ENCODE data around the gene FASTK.

Gene FASTK

GRCh38 chr7:151061213-151062110, 19.1 kb downstream of the FASTK start (continued):
- TF ChIP-seq TSHZ2 (CRISPR knock-in tag; IDR thresholded peaks at IDR 0.05) (no peak), BACH2 (CRISPR knock-in tag; IDR thresholded peaks at IDR 0.05; ENCODE audit: borderline replicate concordance) (no peak), ISL1 (CRISPR knock-in tag; IDR thresholded peaks at IDR 0.05) (no peak), CREB5 (CRISPR knock-in tag; IDR thresholded peaks at IDR 0.05; ENCODE audit: low read depth) (no peak), RARB (CRISPR knock-in tag; IDR thresholded peaks at IDR 0.05) (no peak), GLIS3 (CRISPR knock-in tag; IDR thresholded peaks at IDR 0.05) (no peak), CSRNP3 (CRISPR knock-in tag; IDR thresholded peaks at IDR 0.05) (no peak), PPARA (CRISPR knock-in tag; IDR thresholded peaks at IDR 0.05; ENCODE audit: borderline replicate concordance) (no peak)

GRCh38 chr7:151060416-151061212, 20.0 kb downstream of the FASTK start:
- TF ChIP-seq PATZ1 (CRISPR knock-in tag; IDR thresholded peaks at IDR 0.05; ENCODE audit: borderline replicate concordance) (peak; percentile 89; the same call in 1 of the 2 replicates), PPARA (CRISPR knock-in tag; IDR thresholded peaks at IDR 0.05; ENCODE audit: borderline replicate concordance) (no peak), TSHZ2 (CRISPR knock-in tag; IDR thresholded peaks at IDR 0.05) (no peak), ZFP3 (CRISPR knock-in tag; IDR thresholded peaks at IDR 0.05) (peak; percentile 91)
- peak; percentile 0; the same call in 2 of the 3 replicates for ATAC-seq

GRCh38 chr7:151060113-151060415, 20.5 kb downstream of the FASTK start:
- TF ChIP-seq ARNTL (CRISPR knock-in tag; IDR thresholded peaks at IDR 0.05; ENCODE audit: borderline replicate concordance, low read depth) (no peak), CREB5 (CRISPR knock-in tag; IDR thresholded peaks at IDR 0.05; ENCODE audit: low read depth) (no peak), ZNF565 (CRISPR knock-in tag; conservative IDR thresholded peaks at IDR 0.05; ENCODE audit: low read depth) (no peak), POU6F1 (CRISPR knock-in tag; IDR thresholded peaks at IDR 0.05; ENCODE audit: borderline replicate concordance, low read depth) (no peak), OSR1 (CRISPR knock-in tag; IDR thresholded peaks at IDR 0.05) (no peak), ZC3H10 (CRISPR knock-in tag; IDR thresholded peaks at IDR 0.05) (no peak), GLIS3 (CRISPR knock-in tag; IDR thresholded peaks at IDR 0.05) (no peak), TCF4 (CRISPR knock-in tag; IDR thresholded peaks at IDR 0.05; ENCODE audit: borderline replicate concordance) (no peak), ZFP3 (CRISPR knock-in tag; IDR thresholded peaks at IDR 0.05) (no peak), CSRNP3 (CRISPR knock-in tag; IDR thresholded peaks at IDR 0.05) (no peak), RARB (CRISPR knock-in tag; IDR thresholded peaks at IDR 0.05) (no peak), TOX (CRISPR knock-in tag; IDR thresholded peaks at IDR 0.05; ENCODE audit: borderline replicate concordance) (no peak)
- ATAC-seq = peak; percentile 2; the same call in 2 of the 3 replicates

Data from SK-N-SH treated with all-trans-retinoic acid at 6 μM for 48 hours (cell line).